ENCODE results near the gene NAGS.
"Not testable (repeated sequence)": the region's sequence is repeated elsewhere in the genome, so short reads cannot be mapped to it uniquely, and the experiment has no call there.

Gene NAGS

GRCh38 chr17:44044071-44044470 is 39.6 kb downstream of the NAGS start:
- DNase-seq: no peak

GRCh38 chr17:44045486-44045885 is 41.1 kb downstream of the NAGS start:
- DNase-seq: no peak

GRCh38 chr17:44046893-44047292 is 42.5 kb downstream of the NAGS start:
- DNase-seq: not testable (repeated sequence)

GRCh38 chr17:44049294-44050060 is 45.1 kb downstream of the NAGS start:
- no peak for DNase-seq

- DNase-seq: no peak
These were observed 48.9 kb downstream of the NAGS start for GRCh38 chr17:44053125-44053872.
